ENCODE data around the gene PTPRO. TPM values are rescaled to one million over a fixed set of nuclear protein-coding genes. Genes with fewer than 3 reads are reported as not detected.

The PTPRO gene
- polyA plus RNA-seq, 3 donors, result 182 to 264 (median 205) TPM

DNA sequence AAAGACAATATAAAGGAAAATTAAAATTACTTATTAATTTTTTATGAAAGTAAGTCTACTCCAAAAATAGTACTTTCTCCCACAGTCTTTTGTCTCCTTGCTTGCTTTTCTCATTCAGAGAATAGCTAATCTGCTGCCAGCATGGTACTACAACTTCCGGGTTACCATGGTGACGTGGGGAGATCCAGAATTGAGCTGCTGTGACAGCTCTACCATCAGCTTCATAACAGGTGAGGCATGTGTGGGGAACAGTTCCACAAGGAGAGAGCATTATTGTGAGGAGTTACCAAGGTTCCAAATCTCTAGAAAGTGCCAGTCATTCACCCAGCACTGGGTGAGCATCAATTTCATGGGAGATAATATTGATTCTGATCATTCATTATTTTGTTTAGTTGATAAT is 197.8 kb downstream of the PTPRO start:
- no peak for DNase-seq

DNA sequence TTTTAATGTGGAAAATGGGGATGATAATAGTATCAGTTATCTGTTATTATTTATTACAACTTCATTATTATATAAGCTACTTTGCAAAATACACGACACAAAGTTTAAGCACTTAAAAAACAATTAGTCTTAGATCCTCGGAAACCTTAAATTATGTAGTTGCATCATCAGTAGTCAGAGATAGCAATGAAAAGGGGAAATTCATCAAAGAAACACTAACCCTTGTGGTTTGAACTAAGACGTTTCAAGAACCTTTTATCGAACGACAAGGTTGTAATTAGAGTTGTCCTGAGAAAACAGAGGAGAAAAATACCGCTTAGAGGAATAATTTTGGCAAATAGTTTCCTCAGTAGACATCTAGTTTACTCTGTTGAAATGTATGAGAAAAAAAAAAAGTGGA is 198.5 kb downstream of the PTPRO start:
- DNase-seq, result no peak

DNA sequence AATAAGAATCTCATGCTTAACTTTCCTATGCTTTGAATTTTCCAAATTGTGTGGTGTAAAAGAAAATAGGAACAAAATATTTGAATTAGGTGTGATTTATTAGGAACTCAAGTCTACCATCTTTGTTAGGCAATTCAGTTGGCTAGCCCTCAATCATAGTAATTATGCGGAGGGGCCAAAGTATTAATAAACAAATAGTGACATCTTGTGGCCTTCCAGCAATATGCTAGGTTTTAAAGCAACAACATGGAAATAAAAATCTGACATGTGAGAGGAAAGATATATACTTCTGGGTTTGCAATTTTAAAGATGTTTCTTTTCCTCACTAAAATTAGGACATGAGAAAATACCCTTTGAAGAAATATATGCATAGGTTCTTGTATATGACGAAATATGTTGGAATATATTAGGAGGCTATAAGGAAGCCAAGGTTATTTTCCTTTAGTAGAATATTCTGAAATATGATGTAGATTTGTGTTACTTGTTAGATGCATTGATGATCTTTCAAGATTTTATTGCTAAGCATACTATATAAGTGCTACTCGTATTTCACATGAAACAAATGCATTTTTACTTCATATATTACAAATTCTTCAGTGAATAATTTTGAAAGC is 200.4 kb downstream of the PTPRO start:
- DNase-seq, result peak; percentile 41

DNA sequence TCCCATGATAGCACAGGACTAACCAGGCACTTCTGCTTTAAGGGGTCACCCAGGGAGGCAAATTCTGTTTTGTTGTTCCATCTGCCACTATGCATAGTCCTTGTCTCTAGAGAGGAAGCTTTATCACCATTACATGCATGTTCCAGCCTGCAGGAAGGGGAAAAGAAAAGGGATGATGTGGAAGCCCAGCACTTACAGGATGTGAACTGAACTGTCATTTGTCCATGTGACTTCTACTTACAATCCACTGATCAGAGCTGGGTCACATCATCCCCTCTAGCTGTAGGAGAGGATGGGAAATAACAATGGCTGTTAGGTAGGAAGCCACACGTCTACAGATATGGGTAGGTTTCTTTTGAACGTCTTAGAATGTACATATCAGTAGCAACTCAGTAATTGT is 203.1 kb downstream of the PTPRO start:
- no peak for DNase-seq

DNA sequence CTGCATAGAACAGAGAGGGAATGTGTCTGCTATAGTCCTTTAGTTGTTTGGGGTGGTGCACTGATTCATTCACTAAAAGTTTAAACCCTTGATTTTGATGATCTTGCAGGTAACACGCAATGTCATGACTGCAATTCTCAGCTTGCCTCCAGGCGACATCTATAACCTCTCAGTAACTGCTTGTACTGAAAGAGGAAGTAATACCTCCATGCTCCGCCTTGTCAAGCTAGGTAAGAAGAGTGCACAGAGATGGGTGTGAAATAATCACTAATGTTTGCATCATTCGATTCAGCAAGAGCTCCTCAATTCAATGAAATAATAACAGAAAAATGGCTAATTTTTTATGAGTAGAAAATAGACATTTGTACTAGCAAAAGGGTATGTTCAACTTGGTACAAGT is 203.7 kb downstream of the PTPRO start:
- DNase-seq, result no peak

DNA sequence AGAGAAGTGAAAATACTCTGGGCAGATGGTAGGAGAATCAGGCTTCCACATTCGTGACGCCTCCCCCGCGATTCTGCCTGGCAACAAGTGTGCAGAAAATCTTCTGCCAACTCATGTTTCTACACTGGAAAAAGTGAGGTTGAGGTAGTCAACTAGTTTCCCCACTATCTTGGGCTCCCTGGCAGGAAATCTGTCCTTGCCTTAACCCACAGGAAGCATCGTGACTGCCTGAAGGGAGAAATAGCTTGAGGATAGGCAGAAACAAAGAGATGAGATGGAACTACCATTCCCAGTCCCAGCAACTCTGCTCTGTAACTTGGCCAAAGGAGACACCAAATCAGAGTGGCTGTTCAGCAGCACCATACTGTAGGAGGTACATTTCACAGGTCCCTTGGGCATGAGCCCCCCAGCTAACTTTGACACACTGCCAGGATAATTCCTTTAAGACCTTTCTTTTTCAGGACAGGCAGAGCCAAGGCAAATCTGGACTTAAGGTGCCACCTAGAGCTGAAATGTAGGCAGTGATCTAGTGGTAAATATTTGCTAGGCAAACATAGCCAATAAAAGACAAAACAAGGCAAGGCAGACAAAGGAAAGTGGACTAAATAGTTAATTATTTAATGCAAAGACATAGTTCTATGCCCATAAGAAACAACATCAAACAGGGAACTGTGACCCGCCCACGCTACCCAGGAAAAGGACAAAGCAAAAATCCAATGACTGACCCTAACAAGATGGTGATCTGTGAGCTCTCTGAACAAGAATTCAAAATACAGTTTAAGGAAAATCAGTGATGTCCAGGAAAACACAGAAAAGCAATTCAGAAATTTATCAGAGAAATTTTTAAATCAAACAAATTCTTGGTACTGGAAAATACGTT is 205.1 kb downstream of the PTPRO start:
- DNase-seq, result no peak

DNA sequence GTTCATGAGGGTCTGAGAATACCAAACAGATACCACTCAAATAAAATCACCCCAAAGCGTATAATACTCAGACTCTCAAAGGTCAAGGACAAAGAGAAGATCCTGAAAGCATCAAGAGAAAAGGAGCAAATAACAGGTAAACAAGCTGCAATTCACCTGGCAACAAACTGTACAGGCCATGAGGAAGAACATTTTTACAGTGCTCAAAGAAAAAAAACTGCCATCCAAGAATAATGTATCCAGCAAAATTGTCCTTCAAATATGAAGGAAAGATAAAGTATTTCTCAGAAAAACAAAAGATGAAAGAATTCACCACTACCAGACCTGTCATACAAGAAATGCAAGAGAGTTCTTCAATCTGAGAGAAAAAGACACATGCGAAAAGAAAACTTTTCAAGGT is 206.4 kb downstream of the PTPRO start:
- no peak for DNase-seq

DNA sequence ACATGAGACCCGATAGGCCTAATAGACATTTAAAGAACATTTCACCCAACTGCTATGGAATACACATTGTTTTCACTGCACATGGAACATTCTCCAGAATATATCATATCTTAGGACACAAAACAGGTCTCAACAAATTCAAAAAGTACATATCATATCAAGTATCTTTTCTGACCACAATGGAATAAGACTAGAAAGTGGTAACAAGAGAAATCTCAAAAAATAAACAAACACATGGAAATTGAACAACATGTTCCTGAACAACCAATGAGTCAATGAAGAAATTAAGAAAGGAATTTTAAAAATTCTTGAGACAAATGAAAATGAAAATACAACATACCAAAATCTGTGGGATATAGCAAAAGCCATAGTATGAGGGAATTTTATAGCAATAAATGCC is 208.1 kb downstream of the PTPRO start:
- DNase-seq, result no peak

DNA sequence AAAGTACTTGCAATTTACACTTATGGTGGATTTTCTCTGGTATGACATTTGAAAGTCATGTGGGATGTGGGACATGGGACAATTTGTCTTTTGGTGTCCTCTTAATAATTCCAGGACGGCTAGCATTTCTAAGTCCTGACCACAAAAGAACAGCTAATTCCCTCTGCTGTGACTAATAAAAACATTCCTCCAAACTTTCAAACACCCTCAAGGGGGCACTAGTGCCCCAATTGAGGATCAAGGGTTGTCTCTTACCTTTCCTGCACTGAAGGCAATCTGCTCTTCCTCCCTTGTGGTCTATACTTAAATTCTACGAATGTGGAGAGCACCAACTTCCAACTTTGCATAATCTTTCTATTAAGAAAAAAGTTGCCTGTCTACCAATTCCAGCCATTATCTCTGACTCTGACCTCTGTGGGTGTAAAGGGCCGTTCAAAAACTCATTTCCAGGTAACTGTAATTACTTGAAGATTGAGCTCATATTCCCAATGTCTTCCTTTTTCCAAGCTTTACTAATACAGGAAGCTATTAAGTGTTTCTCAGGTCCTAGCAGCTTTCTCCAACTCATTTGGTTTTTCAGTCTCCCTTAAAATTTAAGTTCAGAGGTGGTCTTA is 210.2 kb downstream of the PTPRO start:
- no peak for DNase-seq

DNA sequence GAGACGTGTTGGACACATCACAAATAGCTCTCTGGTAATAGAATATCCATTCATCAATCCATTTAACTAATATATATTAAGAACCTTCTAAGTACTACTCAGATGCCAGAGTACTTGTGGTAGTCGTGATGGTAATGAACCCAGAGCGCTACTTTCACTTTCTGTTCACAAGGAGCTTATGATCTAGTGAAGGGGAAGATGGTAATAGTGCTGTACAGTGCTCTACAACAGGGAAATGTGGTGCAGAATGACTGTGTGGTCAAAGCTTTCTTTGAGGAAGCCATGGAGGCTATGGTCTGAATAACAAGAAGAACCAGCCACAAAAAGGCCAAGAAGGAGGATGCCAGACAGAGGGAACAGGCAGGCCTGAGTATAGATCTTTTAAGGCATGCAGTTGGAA is 212.0 kb downstream of the PTPRO start:
- no peak for DNase-seq

DNA sequence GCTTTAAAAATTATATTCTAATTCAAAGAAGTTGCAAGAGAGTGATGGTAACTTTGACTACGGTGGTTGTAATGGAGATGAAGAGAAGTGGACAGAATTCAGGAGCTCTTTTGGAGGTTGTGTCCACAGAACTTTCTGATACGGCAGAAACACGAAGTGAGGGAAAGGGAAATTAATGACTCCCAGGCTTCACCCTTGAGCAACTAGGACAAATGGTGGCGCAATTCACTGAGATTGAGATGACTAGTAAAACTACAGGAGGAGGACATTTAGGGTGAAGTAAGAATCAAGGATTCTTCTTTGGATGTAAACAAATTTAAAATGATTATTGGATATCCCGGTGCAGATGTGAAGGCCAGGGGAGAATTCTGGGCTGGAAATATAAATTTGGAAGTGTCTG is 212.6 kb downstream of the PTPRO start:
- DNase-seq, result no peak

DNA sequence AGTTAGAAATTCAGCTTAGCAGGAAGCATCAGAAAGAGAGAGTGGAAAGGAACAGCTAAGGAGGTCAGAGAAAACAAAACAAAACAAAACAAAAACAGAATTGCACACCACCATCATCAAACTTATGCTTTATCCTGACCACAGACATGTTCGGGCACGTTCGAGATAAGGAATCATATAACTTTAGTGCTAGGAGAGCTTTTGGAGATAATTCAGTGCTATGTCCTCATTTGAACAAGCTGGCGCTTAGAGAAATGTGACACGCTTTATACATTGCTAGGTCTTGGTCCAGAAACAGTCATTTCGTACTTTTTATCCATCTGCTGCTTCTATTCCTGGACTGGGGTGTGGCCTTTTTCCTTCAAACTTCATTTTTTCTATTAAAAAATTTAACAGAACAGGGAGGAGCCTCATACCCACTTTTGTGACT is 213.1 kb downstream of the PTPRO start:
- DNase-seq, result no peak

DNA sequence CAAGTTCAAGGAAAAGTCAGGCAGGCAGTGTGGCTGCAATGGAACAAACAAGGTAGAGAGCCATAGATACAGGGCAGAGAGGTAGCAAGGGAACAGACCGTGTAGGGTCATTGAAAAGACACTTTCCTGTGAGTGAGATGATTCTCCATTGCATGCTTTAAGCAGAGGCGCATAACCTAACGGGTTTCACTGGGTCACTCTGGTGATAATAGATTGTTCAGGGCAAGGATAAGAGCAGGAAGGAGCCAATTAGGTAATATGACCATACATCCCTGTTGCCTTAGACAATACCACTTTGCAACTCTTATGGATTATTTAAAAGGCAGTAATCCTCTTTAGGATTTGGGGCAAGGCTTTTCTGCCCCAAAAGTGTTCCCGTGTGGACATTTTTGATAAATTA is 214.1 kb downstream of the PTPRO start:
- DNase-seq, result no peak

DNA sequence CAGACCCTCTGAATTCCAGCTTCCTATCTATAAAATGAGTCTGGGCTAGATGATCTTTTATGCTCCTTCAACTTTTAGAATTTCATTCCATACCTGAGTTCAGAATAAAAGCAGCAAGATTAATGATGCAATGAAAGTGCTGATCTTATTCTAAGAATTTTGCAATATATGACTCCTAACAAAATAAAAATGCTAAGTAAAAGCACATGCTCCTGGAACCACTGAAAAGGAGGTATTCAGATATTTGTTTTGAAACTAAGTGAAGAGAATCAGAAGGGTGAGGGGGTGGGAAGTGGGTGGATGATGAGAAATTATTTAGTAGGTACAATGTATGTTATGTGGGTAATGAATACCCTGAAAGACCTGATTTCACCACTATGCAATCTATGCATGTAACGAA is 216.6 kb downstream of the PTPRO start:
- no peak for DNase-seq

DNA sequence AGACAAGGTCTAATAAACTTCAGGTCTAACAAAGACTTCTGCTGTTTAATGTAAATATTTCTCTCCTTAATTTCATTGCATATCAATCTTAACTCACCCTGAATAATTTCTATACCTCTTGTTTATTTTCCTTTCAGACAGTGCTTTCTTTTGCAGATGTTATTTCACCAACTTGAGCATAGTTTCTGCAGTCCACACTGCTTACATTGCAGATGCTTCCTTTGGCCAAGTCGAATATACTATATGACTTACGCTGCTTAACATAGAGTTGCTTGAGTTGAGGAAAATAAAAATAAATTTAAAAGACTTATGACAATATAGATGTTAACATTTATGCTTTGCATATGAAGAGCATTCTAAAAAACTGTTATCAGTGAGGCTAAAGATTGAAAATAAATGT is 217.7 kb downstream of the PTPRO start:
- no peak for DNase-seq

DNA sequence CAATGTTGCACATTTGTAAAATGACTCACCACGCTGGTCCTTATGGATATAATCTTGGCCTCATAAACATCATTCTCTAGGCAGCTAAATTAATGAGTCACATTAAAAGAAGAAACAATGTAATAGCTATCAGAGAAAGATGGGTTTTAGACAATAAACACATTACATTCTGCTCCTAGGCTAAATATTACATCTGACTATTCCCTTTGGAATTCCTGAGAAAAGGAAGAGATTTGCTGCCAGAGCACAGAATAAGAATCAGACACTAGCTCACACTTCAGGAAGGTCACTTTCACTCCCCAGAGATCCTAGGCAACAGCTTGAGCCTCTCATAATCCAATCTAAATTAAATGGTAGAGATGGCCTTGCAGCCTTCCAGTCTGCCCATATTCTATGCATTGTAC is 218.2 kb downstream of the PTPRO start:
- DNase-seq, result no peak

DNA sequence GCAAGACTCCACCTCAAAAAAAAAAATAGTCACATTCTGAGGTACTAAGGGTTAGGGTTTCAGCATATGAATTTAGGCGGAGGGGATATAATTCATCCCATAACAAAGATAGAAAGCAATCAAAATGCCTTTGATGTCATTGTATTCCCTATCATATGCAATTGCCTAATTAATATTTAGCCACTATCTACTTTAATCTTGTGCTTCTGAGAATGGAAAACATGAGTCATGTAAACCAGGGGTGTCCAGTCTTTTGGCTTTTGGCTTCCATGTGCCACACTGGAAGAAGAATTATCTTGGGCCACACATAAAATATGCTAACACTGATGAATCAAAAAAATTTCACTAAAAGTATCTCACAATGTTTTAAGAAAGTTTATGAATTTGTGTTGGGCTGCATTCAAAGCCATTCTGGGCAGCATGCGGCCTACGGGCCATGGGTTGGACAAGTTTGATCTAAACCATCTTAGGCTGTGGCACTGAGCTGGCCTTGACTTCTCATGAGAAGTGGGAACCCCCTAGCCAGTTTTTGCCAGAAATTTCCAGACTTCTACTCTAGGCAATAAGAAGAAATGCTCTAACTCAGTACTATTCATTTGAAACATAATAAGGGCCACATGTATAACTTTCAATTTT is 219.8 kb downstream of the PTPRO start:
- no peak for DNase-seq

DNA sequence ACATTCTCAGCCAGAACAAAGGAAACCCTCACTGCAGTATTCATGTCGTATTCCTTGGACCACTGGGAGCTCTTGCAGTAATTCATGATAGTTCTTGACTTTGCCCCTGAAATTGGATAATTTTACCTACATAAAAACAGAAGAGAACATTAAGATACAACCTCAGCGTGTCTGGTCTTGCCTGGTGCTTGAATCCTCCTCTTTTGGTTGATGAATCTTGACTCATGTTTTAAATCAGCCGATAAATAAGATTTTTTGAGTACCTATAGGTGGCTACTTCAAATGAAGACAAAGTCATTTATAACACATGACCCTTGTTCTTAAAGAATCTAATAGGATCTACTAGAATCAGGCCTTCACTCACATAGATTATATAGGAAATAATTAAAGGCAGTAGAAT is 221.0 kb downstream of the PTPRO start:
- DNase-seq, result no peak

DNA sequence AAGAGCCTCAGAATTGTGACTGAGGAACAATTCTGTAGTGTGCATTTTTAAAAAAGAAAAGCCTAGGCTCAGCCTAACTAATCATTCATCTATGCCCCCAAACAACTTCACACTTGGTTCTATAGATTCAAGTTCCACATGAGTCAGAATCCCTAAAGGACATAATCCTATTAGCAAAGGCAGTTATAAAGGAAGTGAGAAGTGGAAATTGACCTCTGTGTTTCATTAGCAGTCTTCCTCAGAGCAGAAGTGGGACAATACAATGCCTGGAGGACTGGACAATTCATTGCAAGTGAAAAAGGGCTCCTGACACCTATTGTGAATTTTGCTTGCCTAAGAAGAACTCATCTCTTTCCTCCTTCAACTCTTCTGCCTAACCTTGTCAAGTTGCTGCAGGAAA is 222.3 kb downstream of the PTPRO start:
- no peak for DNase-seq

DNA sequence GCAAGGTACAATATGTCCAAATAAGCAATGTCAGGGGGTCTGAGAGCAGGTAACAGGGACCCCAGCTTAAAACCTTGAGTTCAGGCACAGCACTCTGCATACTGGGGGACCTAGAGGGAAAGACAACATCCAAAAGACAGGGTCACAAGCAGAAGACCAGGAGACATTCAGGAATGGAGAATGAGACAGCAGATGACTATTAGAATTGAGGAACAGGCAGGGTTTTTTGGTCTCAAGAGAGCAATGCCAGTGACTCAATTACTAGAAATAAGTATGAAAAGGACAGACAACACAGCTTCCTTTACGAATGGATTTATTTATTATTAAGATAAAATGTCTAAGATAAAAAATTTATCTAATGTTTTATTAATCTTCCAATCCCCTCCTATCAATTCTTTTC is 223.0 kb downstream of the PTPRO start:
- DNase-seq, result no peak

DNA sequence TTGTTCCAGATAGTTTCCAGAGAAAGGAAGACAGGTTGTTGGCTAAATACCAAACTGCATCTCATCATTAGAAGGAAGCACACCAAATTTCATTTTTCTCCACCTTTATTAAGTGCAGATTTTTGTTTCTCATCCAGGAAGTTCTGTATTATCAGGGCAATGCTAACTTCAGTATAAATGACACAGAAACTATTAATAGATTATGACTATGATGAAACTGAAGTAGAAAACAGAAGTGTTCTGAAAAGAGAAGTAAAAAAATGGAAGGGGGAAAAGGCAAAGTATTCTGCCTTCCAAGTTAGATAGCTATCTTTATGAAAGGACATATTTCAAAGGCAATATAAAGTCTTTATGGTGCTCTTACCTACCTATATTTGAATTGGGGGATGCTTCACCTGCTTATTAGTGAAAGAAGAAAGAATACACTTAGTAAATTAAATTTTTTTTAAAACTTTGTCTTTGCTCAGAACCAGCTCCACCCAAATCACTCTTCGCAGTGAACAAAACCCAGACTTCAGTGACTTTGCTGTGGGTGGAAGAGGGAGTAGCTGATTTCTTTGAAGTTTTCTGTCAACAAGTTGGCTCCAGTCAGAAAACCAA is 223.9 kb downstream of the PTPRO start:
- DNase-seq, result no peak

DNA sequence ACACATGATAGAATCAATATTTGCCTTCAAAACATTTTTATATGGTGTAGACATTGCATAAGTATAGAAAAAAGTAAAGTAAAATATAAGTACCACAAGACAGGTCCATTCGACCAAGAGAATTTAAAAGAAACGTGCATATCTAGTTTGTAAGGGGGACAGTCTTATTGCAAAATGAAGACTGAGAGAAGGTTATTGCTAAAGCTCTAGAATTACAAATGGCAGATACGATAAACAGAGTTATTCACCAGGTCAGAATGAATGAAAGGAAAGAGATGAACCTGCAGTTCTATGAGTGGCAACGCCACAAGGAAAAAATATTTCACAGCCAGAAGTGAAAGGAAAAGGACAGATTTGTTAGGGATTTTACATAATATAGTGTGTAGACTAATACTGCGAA is 224.8 kb downstream of the PTPRO start:
- DNase-seq, result no peak
